Caco-2 (cell line): Measurements from ENCODE around the gene OR2L2. TPM values are rescaled to one million over a fixed set of nuclear protein-coding genes. Genes with fewer than 3 reads are reported as not detected.

ENCODE experiments used
- Bru-seq: library from RNA; stranded (reverse); fragments of 400-500 nt; gene quantifications from one replicate; lab custom pipeline; 2021; lab: Mats Ljungman, UMichigan
- BruChase-seq, 2 experiments: library from RNA; stranded (reverse); fragments of 400-500 nt; gene quantifications; one replicate each; lab custom pipeline; 2021; lab: Mats Ljungman, UMichigan
- BruUV-seq: library from RNA; stranded (reverse); fragments of 400-500 nt; replicated peaks from 2 replicates; lab custom pipeline; 2021; lab: Mats Ljungman, UMichigan
- CTCF ChIA-PET: fragments of 300-600 bp; sonication (Branson Sonifier 250); formaldehyde crosslinking; loops from one replicate; lab custom pipeline; 2022; ENCODE audit warnings: antibody characterized with exemption; lab: Charles Lee
- POLR2A ChIA-PET: fragments of 300-600 bp; sonication (Branson Sonifier 250); formaldehyde crosslinking; loops from one replicate; lab custom pipeline; 2022; ENCODE audit warnings: antibody characterized with exemption; lab: Charles Lee
- DNase-seq, 2 experiments: peaks; one replicate each; pipeline versions ENCODE4 v3.0.0 to v3.0.0-alpha.2; 2020 to 2022
- H3K27me3 ChIP-seq: replicated peaks from 2 replicates; pipeline ENCODE4 v1.6.0; 2011; ENCODE audit warnings: low read length; ENCODE audit not compliant: control insufficient read depth, insufficient read depth
- H3K36me3 ChIP-seq: 2 replicates; pipeline ENCODE4 v1.5.1; 2011; ENCODE audit warnings: low read length; ENCODE audit not compliant: control insufficient read depth, insufficient read depth
- H3K4me1 ChIP-seq: fragments of 250-450 bp; sonication (Bioruptor Pico); 2 replicates; pipeline ENCODE4 v1.5.1; 2020; ENCODE audit warnings: mild to moderate bottlenecking
- H3K4me3 ChIP-seq: 2 replicates; pipeline ENCODE4 v1.5.1; 2011; ENCODE audit warnings: low read depth, mild to moderate bottlenecking, control low read depth, low read length
- H3K9me3 ChIP-seq: fragments of 250-450 bp; sonication (Bioruptor Pico); 2 replicates; pipeline ENCODE4 v1.5.1; 2020; ENCODE audit warnings: mild to moderate bottlenecking, moderate library complexity
- H3K27ac Mint-ChIP-seq: one replicate; pipeline ENCODE4 v1.8.0; 2022; ENCODE audit warnings: mixed read lengths; ENCODE audit not compliant: unreplicated experiment
- H3K27me3 Mint-ChIP-seq: one replicate; pipeline ENCODE4 v1.8.0; 2022; ENCODE audit warnings: mixed read lengths; ENCODE audit not compliant: insufficient read depth, unreplicated experiment
- H3K36me3 Mint-ChIP-seq: one replicate; pipeline ENCODE4 v1.8.0; 2022; ENCODE audit warnings: mild to moderate bottlenecking, mixed read lengths; ENCODE audit not compliant: insufficient read depth, unreplicated experiment
- H3K4me1 Mint-ChIP-seq: one replicate; pipeline ENCODE4 v1.8.0; 2022; ENCODE audit warnings: low read depth, mixed read lengths; ENCODE audit not compliant: unreplicated experiment
- H3K4me3 Mint-ChIP-seq: one replicate; pipeline ENCODE4 v1.8.0; 2022; ENCODE audit warnings: mild to moderate bottlenecking, moderate library complexity, mixed read lengths; ENCODE audit not compliant: unreplicated experiment
- H3K9me3 Mint-ChIP-seq: one replicate; pipeline ENCODE4 v1.8.0; 2022; ENCODE audit warnings: mixed read lengths; ENCODE audit not compliant: unreplicated experiment
- CTCF ChIP-seq, 2 experiments: fragments of 200-600 bp in 1 of 2; IDR thresholded peaks; 1 replicate in 1 of 2; 2 replicates in 1 of 2; pipeline versions ENCODE4 v1.5.1 to v1.8.0; 2011 to 2022; ENCODE audit warnings: antibody characterized with exemption in 1 of 2, control low read depth in 1 of 2, inconsistent platforms in 1 of 2, low read depth in 1 of 2, low read length in 1 of 2, mild to moderate bottlenecking in 1 of 2, moderate library complexity in 1 of 2; ENCODE audit not compliant: insufficient read depth in 1 of 2, severe bottlenecking in 1 of 2, unreplicated experiment in 1 of 2
- intact Hi-C: fragments of 100-400 bp; cut with micrococcal nuclease; formaldehyde crosslinking; loops from one replicate; pipeline ENCODE4 v1.10.0; 2022; ENCODE audit not compliant: unreplicated experiment
- long read RNA-seq: library from polyadenylated mRNA; stranded (forward); transcript quantifications from one replicate; pipeline ENCODE4 v2.0.0, GENCODE V29; 2022
- total RNA-seq: library from RNA; stranded (reverse); gene quantifications from 2 replicates; pipeline ENCODE4 v1.2.3, GENCODE V29; 2022

Gene OR2L2, protein sequence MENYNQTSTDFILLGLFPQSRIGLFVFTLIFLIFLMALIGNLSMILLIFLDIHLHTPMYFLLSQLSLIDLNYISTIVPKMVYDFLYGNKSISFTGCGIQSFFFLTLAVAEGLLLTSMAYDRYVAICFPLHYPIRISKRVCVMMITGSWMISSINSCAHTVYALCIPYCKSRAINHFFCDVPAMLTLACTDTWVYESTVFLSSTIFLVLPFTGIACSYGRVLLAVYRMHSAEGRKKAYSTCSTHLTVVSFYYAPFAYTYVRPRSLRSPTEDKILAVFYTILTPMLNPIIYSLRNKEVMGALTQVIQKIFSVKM
- total RNA-seq: 0.16 TPM in 2 replicates
- Bru-seq, nascent RNA: not detected
- BruChase-seq, experiment 1, labeled RNA remaining after a 2-hour chase: not detected
- BruChase-seq, experiment 2, labeled RNA remaining after a 6-hour chase: not detected
- long read RNA-seq: 0 reads

DNA sequence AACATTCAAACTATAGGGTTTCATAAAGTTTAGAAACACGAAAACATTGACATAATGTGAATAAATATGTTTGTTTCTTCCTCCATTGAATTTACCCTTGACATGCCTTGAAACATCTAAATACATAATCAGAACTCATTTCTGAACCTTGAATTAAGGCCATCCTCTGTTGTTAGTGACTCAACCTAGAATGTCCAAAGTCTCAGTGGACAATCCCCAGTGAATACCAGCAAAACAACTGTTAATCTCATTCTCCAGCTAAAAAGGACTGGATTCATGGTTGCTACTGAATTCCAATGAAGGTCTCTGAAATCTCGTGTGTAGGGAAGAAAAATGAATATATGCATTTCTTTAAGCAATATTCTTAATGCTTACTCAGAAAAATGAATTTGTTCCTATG is at the start of gene OR2L2:
OR2L2 (plus strand) TSS at position 301 of the 400 bp plus-strand sequence. CDS start 8,198 bp downstream, outside the sequence.
- no peaks in the 10 kb centered on the region for H3K4me1 Mint-ChIP-seq
- no peaks in the 10 kb centered on the region for H3K27me3 ChIP-seq
- no peaks in the 10 kb centered on the region for H3K4me1 ChIP-seq
- no peaks in the 10 kb centered on the region for H3K27me3 Mint-ChIP-seq
- no peaks in the 10 kb centered on the region for H3K36me3 Mint-ChIP-seq
- no peak within 1 kb of the TSS for H3K4me3 ChIP-seq
- POLR2A ChIA-PET: no interaction called here
- intact Hi-C loops: no loop called here
- no peak for DNase-seq
- H3K4me3 Mint-ChIP-seq: no peak within 1 kb of the TSS
- BruUV-seq: no TSS peak
- no peaks in the 10 kb centered on the region for H3K36me3 ChIP-seq
- TF ChIP-seq CTCF (IDR thresholded peaks at IDR 0.05; ENCODE audit: insufficient read depth in 1 of 2, low read depth in 1 of 2, low read length in 1 of 2, severe bottlenecking in 1 of 2, unreplicated experiment in 1 of 2): no peak
- no peak within 1 kb of the TSS for H3K27ac Mint-ChIP-seq
- peaks cover 20% of the 10 kb centered on the region for H3K9me3 Mint-ChIP-seq
- CTCF ChIA-PET: no interaction called here
- H3K9me3 ChIP-seq: no peaks in the 10 kb centered on the region

DNA sequence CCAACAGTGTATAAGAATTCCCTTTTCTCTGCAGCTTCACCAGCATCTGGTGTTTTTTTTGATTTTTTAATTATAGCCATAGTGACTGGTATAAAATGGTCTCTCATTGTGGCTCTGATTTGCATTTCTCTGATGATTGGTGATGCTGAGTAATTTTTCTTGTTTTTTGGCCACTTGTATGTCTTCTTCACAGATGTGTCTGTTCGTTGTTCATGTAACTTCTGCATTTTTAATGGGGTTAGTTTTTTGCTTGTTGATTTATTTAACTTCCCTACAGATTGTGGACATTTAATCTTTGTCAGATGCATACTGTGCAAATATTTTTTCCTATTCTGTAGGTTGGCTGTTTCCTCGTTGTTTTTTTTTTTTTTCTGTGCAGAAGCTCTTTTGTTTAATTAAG is 36.9 kb upstream of the OR2L2 start:
- no peak overlapping the region for H3K27ac Mint-ChIP-seq
- H3K9me3 Mint-ChIP-seq: peaks cover 31% of the 10 kb centered on the region
- no peaks in the 10 kb centered on the region for H3K36me3 Mint-ChIP-seq
- intact Hi-C loops: no loop called here
- POLR2A ChIA-PET: no interaction called here
- no peaks in the 10 kb centered on the region for H3K4me1 ChIP-seq
- H3K27me3 Mint-ChIP-seq: no peaks in the 10 kb centered on the region
- H3K4me3 ChIP-seq: no peak overlapping the region
- DNase-seq: no peak
- no TSS peak for BruUV-seq
- H3K4me3 Mint-ChIP-seq: no peak overlapping the region
- no peaks in the 10 kb centered on the region for H3K4me1 Mint-ChIP-seq
- H3K36me3 ChIP-seq: no peaks in the 10 kb centered on the region
- TF ChIP-seq CTCF (IDR thresholded peaks at IDR 0.05; ENCODE audit: insufficient read depth in 1 of 2, low read depth in 1 of 2, low read length in 1 of 2, severe bottlenecking in 1 of 2, unreplicated experiment in 1 of 2): no peak
- CTCF ChIA-PET: no interaction called here
- H3K27me3 ChIP-seq: no peaks in the 10 kb centered on the region
- no peaks in the 10 kb centered on the region for H3K9me3 ChIP-seq

GRCh38 chr1:247998811-247999210 is 31.1 kb upstream of the OR2L2 start:
- Histone ChIP-seq H3K27me3 (no peaks in the 10 kb centered on the region), H3K36me3 (no peaks in the 10 kb centered on the region), H3K4me3 (no peak overlapping the region), H3K4me1 (no peaks in the 10 kb centered on the region), H3K9me3 (no peaks in the 10 kb centered on the region)
- no peak overlapping the region for H3K4me3 Mint-ChIP-seq
- no TSS peak for BruUV-seq
- H3K9me3 Mint-ChIP-seq: peaks cover 33% of the 10 kb centered on the region
- intact Hi-C loops: no loop called here
- H3K4me1 Mint-ChIP-seq: no peaks in the 10 kb centered on the region
- ChIA-PET POLR2A (no interaction called here), CTCF (no interaction called here)
- H3K27me3 Mint-ChIP-seq: no peaks in the 10 kb centered on the region
- H3K27ac Mint-ChIP-seq: no peak overlapping the region
- no peaks in the 10 kb centered on the region for H3K36me3 Mint-ChIP-seq
- TF ChIP-seq CTCF (IDR thresholded peaks at IDR 0.05; ENCODE audit: insufficient read depth in 1 of 2, low read depth in 1 of 2, low read length in 1 of 2, severe bottlenecking in 1 of 2, unreplicated experiment in 1 of 2): no peak
- no peak for DNase-seq
